Esophagus muscularis mucosa (tissue), 3 donors: ENCODE measurements around the gene TMPRSS11E.
"Not testable (repeated sequence)": the region's sequence is repeated elsewhere in the genome, so short reads cannot be mapped to it uniquely, and the experiment has no call there.

ENCODE experiments used
- CTCF ChIP-seq, 3 experiments: fragments of 200-600 bp in 2 of 3; fragments of 450-650 bp in 1 of 3; sonication (generic) in 2 of 3; IDR thresholded peaks; one replicate each; pipeline ENCODE4 v1.5.1; 2017 to 2019; ENCODE audit warnings: antibody characterized with exemption in 3 of 3, mild to moderate bottlenecking in 2 of 3, moderate library complexity in 1 of 3
- POLR2A ChIP-seq: fragments of 450-650 bp; IDR thresholded peaks from one replicate; pipeline ENCODE4 v1.6.1; 2017; ENCODE audit warnings: antibody characterized with exemption, moderate library complexity, mild to moderate bottlenecking, low read depth

- not testable (repeated sequence) for TF ChIP-seq CTCF (IDR thresholded peaks at IDR 0.05); POLR2A
Observed at GRCh38 chr4:68407015-68407867, 40.0 kb upstream of the TMPRSS11E start.
